Activated CD8-positive, alpha-beta T cell treated with anti-CD3 and anti-CD28 coated beads for 36 hours (primary cell): Measurements from ENCODE around the gene OR2G2. TPM values are rescaled to one million over a fixed set of nuclear protein-coding genes. Genes with fewer than 3 reads are reported as not detected.

ENCODE experiments used
- ATAC-seq: fragments of 200-7000 bp; cut with Tn5 transposase; one replicate; pipeline ENCODE4 v1.10.0; 2021; ENCODE audit warnings: mild to moderate bottlenecking, moderate library complexity
- CTCF ChIA-PET: fragments of 350-600 bp; sonication (Branson Sonifier 250); formaldehyde crosslinking; loops from one replicate; lab custom pipeline; 2021; ENCODE audit warnings: antibody characterized with exemption; lab: Charles Lee
- POLR2A ChIA-PET: fragments of 350-600 bp; sonication (Branson Sonifier 250); formaldehyde crosslinking; loops from one replicate; lab custom pipeline; 2021; ENCODE audit warnings: antibody characterized with exemption; lab: Charles Lee
- DNase-seq: peaks from one replicate; pipeline ENCODE4 v3.0.0-alpha.2; 2020
- H3K27ac Mint-ChIP-seq: one replicate; pipeline ENCODE4 v1.8.0; 2021; ENCODE audit warnings: mild to moderate bottlenecking, mixed read lengths
- H3K27me3 Mint-ChIP-seq: one replicate; pipeline ENCODE4 v1.8.0; 2021; ENCODE audit warnings: mixed read lengths
- H3K36me3 Mint-ChIP-seq: one replicate; pipeline ENCODE4 v1.8.0; 2021; ENCODE audit warnings: low read depth, mixed read lengths
- H3K4me1 Mint-ChIP-seq: one replicate; pipeline ENCODE4 v1.8.0; 2021; ENCODE audit warnings: low read depth, mixed read lengths
- H3K4me3 Mint-ChIP-seq: one replicate; pipeline ENCODE4 v1.8.0; 2021; ENCODE audit warnings: mild to moderate bottlenecking, moderate library complexity, mixed read lengths
- H3K9me3 Mint-ChIP-seq: one replicate; pipeline ENCODE4 v1.8.0; 2021; ENCODE audit warnings: mixed read lengths
- CTCF ChIP-seq: fragments of 200-600 bp; IDR thresholded peaks from one replicate; pipeline ENCODE4 v1.8.0; 2022; ENCODE audit warnings: antibody characterized with exemption, mild to moderate bottlenecking
- intact Hi-C: fragments of 100-400 bp; cut with micrococcal nuclease; formaldehyde crosslinking; loops from one replicate; pipeline ENCODE4 v1.10.0; 2022
- total RNA-seq, 2 experiments: library from RNA; stranded (reverse); gene quantifications; one replicate each; pipeline ENCODE4 v1.2.3, GENCODE V29; 2021

OR2G2 gene
- not detected for total RNA-seq

- no peak for ATAC-seq
- H3K27ac Mint-ChIP-seq, result no peak within 1 kb of the TSS
- DNase-seq, result no peak
- H3K9me3 Mint-ChIP-seq, result no peaks in the 10 kb centered on the region
- TF ChIP-seq CTCF, result no peak
- intact Hi-C loops, result no loop called here
- H3K4me3 Mint-ChIP-seq, result no peak within 1 kb of the TSS
- CTCF ChIA-PET, result interaction anchor here (1.5 kb wide), 1 partner anchor 11 kb away, joined by 3 read pairs; no protein-coding TSS in a partner anchor
- POLR2A ChIA-PET, result no interaction called here
- peaks cover 5% of the 10 kb centered on the region for H3K27me3 Mint-ChIP-seq
- H3K36me3 Mint-ChIP-seq, result no peaks in the 10 kb centered on the region
- H3K4me1 Mint-ChIP-seq, result no peaks in the 10 kb centered on the region
Observed at GRCh38 chr1:247588060-247588459, at the start of gene OR2G2. TSS of gene OR2G2 (plus strand) at chr1:247588360. CDS start at chr1:247588360, 0 bp downstream.

GRCh38 chr1:247538561-247538960 is 49.6 kb upstream of the OR2G2 start:
- Mint-ChIP-seq H3K4me3 (no peak overlapping the region), H3K27ac (no peak overlapping the region), H3K27me3 (peaks cover 4% of the 10 kb centered on the region), H3K9me3 (no peaks in the 10 kb centered on the region), H3K36me3 (no peaks in the 10 kb centered on the region), H3K4me1 (peaks cover 3% of the 10 kb centered on the region)
- no peak for ATAC-seq
- CTCF ChIA-PET, result no interaction called here
- DNase-seq, result no peak
- no peak for TF ChIP-seq CTCF
- POLR2A ChIA-PET, result no interaction called here
- intact Hi-C loops, result no loop called here

- no peaks in the 10 kb centered on the region for H3K9me3 Mint-ChIP-seq
- CTCF ChIA-PET, result no interaction called here
- H3K4me1 Mint-ChIP-seq, result peaks cover 3% of the 10 kb centered on the region
- peaks cover 6% of the 10 kb centered on the region for H3K27me3 Mint-ChIP-seq
- no peak overlapping the region for H3K4me3 Mint-ChIP-seq
- H3K36me3 Mint-ChIP-seq, result no peaks in the 10 kb centered on the region
- TF ChIP-seq CTCF, result no peak
- POLR2A ChIA-PET, result no interaction called here
- DNase-seq, result no peak
- ATAC-seq, result no peak
- no peak overlapping the region for H3K27ac Mint-ChIP-seq
- intact Hi-C loops, result no loop called here
Observed at GRCh38 chr1:247539215-247539614, 48.9 kb upstream of the OR2G2 start.

- ATAC-seq (no peak), DNase-seq (no peak)
- intact Hi-C loops, result no loop called here
- H3K9me3 Mint-ChIP-seq, result no peaks in the 10 kb centered on the region
- ChIA-PET POLR2A (no interaction called here), CTCF (interaction anchor here (1.4 kb wide), 1 partner anchor 9 kb away, joined by 4 read pairs; no protein-coding TSS in a partner anchor)
- no peak for TF ChIP-seq CTCF
- H3K4me1 Mint-ChIP-seq, result peaks cover 3% of the 10 kb centered on the region
- no peak overlapping the region for H3K4me3 Mint-ChIP-seq
- peaks cover 6% of the 10 kb centered on the region for H3K27me3 Mint-ChIP-seq
- H3K36me3 Mint-ChIP-seq, result no peaks in the 10 kb centered on the region
- H3K27ac Mint-ChIP-seq, result no peak overlapping the region
Observed at GRCh38 chr1:247540581-247540980, 47.6 kb upstream of the OR2G2 start.

GRCh38 chr1:247542811-247543210 is 45.3 kb upstream of the OR2G2 start:
- TF ChIP-seq CTCF, result no peak
- Mint-ChIP-seq H3K9me3 (no peaks in the 10 kb centered on the region), H3K4me1 (peaks cover 3% of the 10 kb centered on the region), H3K36me3 (no peaks in the 10 kb centered on the region), H3K27ac (no peak overlapping the region), H3K27me3 (peaks cover 8% of the 10 kb centered on the region), H3K4me3 (no peak overlapping the region)
- ATAC-seq (no peak), DNase-seq (no peak)
- ChIA-PET CTCF (no interaction called here), POLR2A (no interaction called here)
- intact Hi-C loops, result no loop called here
